H4 (cell line): ENCODE data around the gene PDE6A. TPM values are rescaled to one million over a fixed set of nuclear protein-coding genes. Genes with fewer than 3 reads are reported as not detected.

ENCODE experiments used
- DNase-seq: peaks from one replicate; pipeline ENCODE4 v3.0.0-alpha.2; 2015; ENCODE audit warnings: low spot score
- total RNA-seq: library from RNA; depleted of rRNA; stranded (reverse); fragments of >200 nt; shearing (Covaris generic); gene quantifications from 2 replicates; pipeline ENCODE4 v1.2.3, GENCODE V29; 2014

Gene PDE6A
- total RNA-seq, 1 experiment from 2014 or later = 0.02 TPM

DNA sequence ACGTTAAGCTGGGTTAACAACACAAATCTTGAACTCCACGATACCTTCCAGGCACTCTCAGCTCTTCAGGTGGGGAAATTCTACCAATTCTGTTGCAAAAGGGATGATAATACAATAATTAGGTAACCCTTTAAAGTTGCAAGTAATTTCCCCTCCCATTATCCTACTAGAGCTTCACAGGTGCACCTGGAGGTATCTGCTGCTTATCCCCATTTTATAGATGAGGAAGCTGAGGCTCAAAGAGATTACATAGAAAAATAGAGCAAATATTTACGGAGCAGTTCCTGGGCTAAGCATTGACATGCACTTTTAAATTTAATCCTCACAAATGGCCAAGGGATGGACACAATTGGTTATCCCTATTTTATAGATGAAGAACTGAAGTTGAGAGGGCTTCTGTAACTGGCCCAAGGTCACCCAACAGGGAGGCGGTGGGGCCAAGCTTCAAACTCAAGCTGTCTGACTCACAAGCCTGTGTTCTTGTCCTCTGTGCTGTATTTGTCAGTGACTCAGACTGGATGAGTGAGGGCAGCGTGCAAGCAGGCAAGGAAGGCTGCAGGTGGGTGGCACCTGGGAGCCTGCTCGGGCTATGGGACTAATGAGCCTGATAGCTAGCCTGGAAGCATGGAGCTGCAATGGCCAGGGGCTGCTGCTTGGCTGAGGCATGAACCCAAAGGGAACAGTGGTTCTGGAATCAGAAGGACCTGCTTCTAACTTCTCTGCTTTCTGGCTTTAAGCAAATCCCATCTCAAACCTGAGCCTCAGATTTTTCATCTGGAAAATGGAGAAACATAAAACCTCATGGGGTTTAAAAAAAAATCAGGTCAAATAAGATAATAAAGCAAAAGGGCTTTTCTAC is 105.5 kb downstream of the PDE6A start:
- DNase-seq = no peak

DNA sequence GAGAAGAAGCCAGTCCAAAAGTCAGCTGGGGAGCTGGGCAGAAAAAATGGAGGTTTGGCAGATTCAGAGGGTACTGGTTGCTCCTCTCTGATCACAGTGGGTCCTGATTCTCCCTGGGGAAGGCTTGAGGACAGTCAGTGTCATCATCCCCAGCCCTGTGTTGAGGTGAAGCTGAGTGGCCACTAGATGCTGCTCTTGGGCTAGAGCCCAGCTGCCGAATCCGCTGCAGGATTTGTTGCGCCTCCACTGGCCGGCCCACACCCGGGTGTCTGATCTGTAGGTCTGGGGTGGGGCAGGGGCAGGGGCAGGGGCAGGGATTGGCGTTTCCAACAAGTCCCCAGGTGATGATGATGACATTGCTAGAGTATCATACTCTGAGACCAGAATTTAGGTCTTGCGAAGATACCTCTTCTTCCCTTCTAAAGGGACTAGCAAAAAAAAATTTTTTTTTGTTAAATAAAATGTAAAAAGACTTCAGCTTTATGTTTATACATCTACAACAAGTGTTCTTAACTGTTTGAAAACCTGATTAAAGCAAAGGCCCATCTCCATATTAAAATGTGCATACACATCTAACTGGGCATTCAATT is 106.8 kb downstream of the PDE6A start:
- DNase-seq = peak; percentile 62

DNA sequence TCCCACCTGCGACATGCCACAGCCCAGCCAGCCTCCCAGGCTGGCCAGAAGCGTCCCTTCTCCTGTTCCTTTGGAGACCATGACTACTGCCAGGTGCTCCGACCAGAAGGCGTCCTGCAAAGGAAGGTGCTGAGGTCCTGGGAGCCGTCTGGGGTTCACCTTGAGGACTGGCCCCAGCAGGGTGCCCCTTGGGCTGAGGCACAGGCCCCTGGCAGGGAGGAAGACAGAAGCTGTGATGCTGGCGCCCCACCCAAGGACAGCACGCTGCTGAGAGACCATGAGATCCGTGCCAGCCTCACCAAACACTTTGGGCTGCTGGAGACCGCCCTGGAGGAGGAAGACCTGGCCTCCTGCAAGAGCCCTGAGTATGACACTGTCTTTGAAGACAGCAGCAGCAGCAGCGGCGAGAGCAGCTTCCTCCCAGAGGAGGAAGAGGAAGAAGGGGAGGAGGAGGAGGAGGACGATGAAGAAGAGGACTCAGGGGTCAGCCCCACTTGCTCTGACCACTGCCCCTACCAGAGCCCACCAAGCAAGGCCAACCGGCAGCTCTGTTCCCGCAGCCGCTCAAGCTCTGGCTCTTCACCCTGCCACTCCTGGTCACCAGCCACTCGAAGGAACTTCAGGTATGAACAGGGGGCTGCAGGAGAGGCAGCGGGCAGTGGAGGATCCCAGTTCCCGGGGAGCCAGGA is 108.0 kb downstream of the PDE6A start:
- DNase-seq = no peak

DNA sequence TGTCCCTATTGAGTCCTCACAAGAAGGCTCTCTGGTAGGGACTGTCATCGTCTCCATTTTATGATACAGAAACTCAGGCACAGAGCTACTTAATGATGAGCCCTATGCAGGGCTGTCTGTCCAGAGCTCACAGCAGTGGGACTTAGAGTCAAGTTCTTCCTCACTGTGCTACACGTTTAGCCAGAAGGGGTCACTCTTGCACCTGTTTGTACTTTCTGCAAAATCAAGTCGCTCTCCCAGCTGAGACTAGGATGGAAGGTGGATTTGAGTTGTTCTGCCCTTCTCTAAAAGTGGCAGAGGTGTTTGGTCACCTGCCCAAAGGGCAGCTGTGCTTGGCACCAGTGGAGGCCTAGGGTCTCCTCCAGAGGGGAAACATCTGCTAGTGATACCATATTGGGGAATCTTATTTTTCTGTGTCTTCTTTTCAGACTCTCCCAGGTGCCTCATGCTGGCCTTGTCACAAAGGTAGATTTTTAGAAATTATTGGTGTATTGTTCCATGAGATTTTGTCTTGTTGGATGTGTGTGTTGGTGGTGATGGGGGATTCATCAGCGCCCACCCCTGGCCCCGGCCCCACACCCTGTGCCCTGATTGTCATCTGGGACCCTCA is 110.2 kb downstream of the PDE6A start:
- DNase-seq = peak; percentile 73

DNA sequence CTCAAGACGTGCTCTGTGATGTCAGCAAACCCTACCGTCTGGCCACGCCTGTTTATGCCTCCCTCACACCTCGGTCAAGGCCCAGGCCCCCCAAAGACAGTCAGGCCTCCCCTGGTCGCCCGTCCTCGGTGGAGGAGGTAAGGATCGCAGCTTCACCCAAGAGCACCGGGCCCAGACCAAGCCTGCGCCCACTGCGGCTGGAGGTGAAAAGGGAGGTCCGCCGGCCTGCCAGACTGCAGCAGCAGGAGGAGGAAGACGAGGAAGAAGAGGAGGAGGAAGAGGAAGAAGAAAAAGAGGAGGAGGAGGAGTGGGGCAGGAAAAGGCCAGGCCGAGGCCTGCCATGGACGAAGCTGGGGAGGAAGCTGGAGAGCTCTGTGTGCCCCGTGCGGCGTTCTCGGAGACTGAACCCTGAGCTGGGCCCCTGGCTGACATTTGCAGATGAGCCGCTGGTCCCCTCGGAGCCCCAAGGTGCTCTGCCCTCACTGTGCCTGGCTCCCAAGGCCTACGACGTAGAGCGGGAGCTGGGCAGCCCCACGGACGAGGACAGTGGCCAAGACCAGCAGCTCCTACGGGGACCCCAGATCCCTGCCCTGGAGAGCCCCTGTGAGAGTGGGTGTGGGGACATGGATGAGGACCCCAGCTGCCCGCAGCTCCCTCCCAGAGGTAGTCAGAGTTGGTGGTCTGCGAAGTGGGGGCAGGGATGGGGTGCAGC is 111.3 kb downstream of the PDE6A start:
- DNase-seq = no peak

DNA sequence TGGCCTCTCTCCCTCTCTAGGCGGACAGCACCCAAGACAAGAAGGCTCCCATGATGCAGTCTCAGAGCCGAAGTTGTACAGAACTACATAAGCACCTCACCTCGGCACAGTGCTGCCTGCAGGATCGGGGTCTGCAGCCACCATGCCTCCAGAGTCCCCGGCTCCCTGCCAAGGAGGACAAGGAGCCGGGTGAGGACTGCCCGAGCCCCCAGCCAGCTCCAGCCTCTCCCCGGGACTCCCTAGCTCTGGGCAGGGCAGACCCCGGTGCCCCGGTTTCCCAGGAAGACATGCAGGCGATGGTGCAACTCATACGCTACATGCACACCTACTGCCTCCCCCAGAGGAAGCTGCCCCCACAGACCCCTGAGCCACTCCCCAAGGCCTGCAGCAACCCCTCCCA is 112.0 kb downstream of the PDE6A start:
- DNase-seq = no peak

DNA sequence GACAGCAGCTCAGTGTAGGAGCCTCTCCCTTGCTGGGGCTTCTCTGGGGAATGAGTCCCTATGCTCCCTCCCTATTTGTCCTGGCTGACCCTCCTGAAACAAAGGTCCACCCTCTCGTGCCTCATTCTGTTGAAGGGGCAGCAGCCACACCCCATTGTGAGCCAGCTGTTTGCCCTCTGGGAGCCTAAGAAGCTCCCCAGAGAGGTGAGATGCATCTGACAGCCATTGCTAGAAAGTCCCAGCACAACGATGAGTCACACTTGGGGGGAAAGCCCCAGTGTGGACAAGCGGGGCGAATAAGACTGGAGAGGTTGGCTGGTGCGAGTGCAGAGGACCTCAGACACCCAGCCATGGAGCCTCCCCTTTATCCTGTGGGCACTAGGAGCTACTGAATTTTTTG is 113.1 kb downstream of the PDE6A start:
- no peak for DNase-seq

DNA sequence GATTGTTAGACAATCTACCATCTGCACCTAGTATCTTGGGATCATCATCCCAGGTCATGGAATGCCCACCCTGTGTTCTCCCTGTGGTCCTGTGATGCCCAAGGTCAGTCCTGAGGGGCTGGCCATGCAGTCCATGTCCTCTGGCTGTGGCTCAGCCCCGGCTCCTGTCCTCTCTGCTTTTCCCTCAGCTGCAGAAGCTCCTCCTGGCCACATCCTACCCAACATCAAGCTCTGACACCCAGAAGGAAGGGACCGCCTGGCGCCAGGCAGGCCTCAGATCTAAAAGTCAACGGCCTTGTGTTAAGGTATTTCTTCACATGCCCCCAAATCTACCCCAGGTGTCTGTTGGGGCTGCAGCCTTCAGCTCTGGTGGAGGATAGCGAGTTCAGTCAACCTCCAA is 114.0 kb downstream of the PDE6A start:
- DNase-seq = no peak

DNA sequence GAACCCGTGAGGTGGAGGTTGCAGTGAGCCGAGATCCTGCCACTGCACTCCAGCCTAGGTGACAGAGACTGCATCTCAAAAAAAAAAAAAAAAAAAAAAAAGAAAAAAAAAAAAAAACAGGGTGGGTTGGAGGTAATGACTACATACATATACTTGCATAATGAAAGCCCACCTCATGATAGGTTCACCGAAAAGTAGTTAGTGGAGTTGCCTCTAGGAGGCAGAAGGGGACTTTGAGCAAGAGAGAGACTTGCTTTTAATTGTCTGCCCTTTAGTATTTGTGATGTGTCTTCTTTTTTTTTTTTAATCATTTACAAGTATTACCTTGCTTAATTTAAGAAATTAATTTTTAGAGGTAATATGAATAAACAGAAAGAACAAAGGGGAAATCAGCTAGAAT is 114.6 kb downstream of the PDE6A start:
- no peak for DNase-seq

DNA sequence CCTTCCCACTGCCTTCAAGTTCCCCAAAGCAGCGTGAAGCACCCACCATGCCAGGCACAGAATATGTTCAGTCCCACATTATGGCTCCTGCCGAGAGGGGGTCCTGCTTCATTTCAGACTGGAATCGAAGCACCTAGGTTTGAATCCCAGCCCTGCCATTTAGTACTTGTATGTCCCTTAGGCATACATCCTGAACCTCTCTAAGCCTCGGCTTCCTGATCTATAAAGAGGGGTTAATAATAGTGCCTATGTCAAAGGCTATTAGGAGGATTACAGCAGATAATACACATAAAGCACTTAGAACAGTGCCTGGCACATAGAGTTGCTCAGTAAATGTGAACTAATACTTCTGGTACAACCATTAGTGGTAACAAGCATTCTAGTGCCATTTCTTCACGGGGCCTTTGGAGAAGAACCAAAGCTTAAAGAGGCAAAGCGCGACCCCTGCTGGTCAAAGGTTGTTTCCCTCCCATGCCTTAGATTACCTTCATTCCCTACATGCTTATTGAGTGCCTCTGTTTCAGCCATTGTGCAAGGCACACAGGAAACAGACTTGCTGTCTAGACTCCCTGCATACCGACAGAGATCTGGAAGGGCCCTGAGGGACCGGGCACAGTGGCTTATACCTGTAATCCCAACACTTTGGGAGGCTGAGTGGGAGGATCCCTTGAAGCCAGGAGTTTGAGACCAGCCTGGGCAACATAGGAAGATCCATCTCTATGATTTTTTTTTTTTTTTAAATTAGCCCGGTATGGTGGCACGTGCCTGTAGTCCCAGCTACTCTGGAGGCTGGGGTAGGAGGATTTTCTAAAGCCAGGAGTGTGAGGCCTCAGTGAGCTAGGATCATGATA is 116.2 kb downstream of the PDE6A start:
- peak; percentile 83 for DNase-seq

DNA sequence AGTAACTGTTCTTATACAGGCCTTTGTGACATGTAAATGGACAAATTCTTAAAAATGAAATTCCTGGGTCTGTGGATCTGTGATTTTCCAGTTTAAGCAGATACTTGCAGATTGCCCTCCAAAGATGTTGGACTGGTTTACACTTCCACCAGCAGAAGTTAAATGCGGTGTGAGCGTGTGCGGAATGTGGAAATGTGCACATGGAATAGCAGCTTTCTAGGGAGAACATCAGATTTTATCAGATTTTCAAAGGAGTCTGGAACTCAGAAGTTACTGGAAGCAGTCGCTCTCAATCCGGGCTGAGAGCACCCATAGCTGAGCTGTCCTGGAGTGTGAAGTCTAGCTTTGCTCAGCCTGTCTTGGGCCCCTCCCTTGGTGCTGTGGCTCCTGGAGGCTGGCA is 117.0 kb downstream of the PDE6A start:
- no peak for DNase-seq

DNA sequence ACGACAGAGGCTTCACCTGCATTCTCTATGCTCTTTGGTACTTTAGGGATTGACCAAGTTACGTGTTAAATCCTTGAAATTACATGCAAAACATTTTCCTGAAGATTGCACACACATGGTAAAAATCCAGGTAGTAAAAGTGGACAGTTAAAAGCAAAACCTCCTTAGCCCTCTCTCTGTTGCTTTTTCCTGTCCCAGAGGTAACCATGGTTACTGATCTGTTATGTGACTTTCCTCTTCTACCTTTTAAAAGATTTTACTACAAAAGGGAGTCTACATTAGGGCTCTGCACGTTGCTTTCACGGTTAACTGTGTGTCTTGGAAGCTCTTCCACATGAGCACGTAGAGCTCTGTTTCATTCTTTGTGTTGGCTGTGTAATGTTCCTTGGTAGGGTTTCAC is 117.5 kb downstream of the PDE6A start:
- no peak for DNase-seq

DNA sequence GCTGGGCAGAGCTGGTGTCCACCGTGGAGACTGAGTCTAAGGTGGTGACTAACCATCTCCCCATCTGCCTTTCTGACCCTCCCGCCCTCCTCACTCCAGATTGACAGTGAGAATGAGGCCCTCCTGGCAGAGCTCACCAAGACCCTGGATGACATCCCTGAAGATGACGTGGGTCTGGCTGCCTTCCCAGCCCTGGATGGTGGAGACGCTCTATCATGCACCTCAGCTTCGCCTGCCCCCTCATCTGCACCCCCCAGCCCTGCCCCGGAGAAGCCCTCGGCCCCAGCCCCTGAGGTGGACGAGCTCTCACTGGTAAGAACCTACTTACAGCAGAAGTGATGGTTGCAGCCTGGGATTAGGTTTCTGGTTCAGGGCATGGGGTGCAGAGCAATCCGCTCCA is 118.0 kb downstream of the PDE6A start:
- DNase-seq = no peak

DNA sequence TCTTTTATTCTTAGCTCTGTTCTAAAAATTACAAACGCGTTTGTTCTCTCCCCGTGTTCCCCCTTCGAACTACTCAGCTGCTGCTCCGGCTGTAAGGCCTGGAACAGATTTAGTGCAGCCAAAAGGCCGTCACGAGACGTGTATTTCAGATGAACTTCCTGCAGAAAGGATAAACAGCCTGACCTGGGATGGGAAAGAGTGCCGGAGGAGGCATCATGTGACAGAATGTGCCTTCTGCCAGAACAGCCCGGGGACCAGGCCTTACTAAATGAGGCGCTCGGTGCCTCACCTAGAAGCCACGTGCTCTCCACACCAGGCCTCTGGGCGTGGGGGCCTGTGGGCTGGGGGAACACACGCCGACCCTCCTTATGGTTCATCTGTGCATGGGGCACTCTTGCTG is 119.7 kb downstream of the PDE6A start:
- no peak for DNase-seq

DNA sequence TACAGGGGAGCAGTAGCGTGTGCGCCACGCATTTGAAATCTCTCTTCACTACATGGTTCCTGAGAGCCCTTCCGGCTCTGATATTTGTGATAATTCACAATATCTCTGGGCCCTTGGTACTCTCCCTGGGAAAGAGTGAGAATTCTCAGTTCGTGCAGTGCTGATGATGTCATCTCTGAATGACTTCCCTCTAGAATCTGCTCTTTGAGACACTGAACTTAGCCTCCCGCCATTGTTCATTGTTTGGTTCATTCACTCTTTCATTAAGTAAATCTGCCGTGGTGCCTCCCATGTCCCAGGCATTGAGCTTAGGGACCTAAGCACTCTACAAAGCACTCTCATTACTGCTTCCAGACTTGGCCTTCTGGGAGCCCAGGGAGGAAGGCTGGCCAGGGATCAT is 120.5 kb downstream of the PDE6A start:
- DNase-seq = no peak

DNA sequence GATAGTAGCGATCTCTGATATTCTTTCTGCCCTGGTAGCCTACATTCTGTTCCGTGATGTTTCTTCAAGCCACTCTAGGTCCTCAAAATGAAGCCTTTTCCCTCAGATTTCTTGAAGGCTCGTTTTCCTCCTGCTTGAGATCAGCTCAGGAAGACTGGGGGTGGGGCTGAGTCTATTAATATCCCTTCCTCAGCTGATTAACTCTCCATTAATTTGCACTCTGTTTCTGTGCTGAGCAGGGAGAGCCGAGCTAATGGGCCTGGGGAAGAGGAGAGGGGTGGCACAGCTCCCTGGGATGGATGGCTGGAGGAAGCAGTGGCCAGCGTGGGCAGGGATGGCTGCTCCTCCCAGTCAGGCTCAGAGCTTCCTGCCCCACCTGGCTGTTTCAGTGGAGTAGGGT is 121.2 kb downstream of the PDE6A start:
- no peak for DNase-seq

DNA sequence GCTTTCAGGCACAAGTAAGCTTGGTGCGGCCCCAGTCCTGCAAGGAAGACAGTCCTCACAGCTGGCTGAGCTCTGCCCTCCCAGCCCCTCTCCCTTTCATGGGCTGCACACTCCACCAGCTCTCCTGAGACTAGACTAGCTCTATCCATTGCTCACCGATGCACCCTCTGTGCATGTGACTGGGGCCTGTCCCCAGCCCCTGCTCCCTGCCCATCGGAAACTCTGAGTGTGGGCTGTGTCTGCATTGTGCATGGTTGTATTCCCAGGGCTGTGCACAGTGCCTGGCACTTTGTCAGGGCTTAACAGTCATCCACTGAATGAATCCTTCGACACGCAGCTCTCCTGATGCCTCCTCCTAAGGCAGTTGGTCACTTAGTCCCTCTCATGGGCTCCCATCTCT is 122.3 kb downstream of the PDE6A start:
- no peak for DNase-seq

DNA sequence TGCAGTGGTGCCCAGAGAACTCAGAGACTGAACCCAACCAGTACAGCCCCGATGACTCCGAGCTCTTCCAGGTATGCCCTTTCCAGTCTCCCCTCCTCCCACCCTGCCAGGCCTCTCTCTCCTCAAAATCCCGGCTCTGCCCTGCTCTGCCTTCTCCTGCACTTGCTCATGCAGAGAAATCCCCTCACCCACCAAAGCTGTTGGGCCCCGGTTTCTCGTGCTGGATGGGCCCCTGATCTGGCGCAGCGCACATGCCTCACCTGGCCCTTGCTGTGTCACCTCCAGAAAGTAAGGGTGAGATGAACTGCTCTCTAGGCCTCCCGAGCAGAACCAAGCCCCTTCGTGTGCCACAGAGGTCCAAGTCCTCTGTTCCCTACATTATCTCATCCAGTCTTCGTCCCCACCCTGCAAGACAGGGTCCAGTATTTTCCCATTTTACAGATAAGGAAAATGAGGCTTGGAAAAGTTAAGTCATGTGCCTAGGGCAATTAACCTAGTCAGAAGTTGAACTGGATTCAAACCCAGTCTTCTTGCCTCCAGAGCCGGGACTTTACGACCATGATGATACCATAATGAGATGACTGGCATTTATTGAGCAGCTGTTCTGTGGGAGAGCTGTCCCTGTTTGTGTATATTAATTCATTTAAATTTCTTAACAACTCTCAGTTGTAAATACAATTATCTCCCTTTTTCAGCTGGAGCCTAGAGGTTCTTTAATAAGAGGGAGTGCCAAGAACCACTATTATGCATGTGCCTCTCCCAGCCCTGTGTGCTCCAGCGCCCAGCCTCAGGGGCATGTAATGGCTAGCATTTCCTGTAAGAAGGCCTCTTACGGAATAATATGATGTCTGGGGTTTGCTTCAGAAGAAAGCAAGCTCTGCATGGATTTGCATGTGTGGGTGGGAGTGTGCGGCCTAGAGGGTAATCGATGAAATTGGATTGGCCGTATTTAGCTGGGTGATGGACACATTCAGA is 123.8 kb downstream of the PDE6A start:
- no peak for DNase-seq

DNA sequence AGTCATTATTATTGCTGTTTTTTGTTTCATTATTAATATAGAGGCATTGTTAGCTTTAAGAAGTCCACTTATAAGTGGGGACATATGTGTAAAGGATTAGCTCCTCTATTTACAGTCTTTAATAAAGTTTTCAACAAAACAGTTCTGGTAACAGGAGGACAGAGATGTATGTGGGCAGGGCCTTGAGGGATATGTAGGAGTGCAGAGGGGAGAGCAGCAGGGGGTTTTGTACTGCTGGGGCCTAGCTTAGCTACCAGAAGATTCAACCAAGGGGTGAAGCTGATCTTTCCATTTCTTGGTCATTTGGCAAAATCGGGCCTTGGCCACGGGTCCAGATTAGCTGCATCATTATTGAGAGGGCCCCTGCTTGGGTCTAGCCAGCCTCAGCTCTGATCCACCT is 124.6 kb downstream of the PDE6A start:
- DNase-seq = no peak

DNA sequence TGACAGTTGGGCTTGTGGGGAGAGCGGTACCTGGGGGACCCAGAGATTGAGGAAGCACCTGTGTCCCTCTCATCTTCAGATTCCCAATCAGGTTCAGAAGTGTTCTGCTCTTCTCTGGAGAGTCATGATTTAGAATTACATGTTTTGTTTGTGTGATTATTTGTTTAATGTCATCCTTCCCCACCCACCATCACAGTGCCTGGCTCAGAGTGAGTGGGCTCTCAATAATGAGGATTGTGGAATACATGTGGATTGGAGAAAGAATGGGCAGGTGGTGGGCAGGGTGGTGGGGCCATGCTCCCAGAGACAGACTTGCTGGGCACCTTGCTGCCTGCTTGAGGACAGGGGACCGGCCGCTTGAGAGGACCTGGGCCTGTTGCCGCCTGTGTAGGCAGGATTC is 126.5 kb downstream of the PDE6A start:
- no peak for DNase-seq
